Measurements from ENCODE around the gene LRCH3. TPM values are rescaled to one million over a fixed set of nuclear protein-coding genes. Genes with fewer than 3 reads are reported as not detected.
A peak's percentile ranks its signal among the peaks of the same experiment; 100 is the strongest.

LRCH3 gene
- total RNA-seq, 1 experiment from 2014 or later = 71.8 TPM

DNA sequence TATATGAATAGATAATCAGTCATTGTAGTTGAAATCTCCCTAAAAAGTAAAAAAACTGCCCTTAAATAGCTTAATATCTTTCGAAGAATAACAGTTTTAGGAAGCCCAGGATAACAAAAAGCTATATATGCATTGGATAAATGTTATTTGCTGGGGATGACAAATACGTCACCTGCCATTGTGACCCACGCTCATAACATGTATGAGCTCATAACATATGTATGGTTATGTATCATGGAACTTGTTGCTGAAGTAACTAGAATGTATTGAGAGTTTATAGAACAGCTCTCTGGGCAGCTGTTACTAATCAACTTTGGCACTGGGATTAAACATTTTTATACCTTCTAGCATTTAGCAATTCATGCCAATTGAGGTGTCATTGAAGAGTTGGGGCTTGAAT lies 1.7 kb upstream of the LRCH3 start:
- ChIA-PET CTCF (no interaction called here), POLR2A (ENCODE audit: low non-redundant PET) (interaction anchor here (0.5 kb wide), 1 partner anchor 93 kb away, joined by 4 read pairs; no protein-coding TSS in a partner anchor)
- H3K27me3 ChIP-seq (replicated peaks; ENCODE audit: insufficient read depth, low read depth, low read length, poor library complexity) = no peaks in the 10 kb centered on the region

DNA sequence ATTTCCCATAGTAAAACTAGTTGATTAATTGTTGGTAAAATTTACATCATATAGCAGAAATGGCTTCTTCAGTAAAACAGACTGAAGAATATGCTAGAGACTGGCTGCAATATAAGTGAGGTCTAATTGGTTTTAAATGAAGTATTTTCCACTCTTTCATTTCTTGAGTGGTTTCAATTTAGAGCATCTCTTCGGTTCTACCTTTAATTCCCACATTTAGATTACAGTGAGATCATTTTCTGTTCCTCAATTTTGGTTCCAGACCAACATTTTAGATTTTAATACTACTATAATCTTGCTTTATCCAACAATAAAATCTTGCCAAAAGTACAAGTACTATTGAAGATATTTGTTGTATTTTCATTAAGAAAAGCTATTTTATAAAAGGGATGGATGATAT lies 1.0 kb upstream of the LRCH3 start:
- BruUV-seq (replicated peaks) = no TSS peak
- Histone ChIP-seq H3K36me3 (ENCODE audit: insufficient read depth, low read length, poor library complexity, severe bottlenecking) (no peaks in the 10 kb centered on the region), H3K4me3 (ENCODE audit: low read depth, low read length, poor library complexity, severe bottlenecking) (no peak overlapping the region), H3K4me1 (ENCODE audit: insufficient read depth, low read length, poor library complexity, severe bottlenecking) (peaks cover 14% of the 10 kb centered on the region), H3K27me3 (replicated peaks; ENCODE audit: insufficient read depth, low read depth, low read length, poor library complexity) (no peaks in the 10 kb centered on the region), H3K9me3 (ENCODE audit: low read depth, low read length, poor library complexity, severe bottlenecking) (no peaks in the 10 kb centered on the region), H3K27ac (ENCODE audit: low read depth, low read length, poor library complexity, severe bottlenecking) (no peak overlapping the region)
- intact Hi-C loops (cut with micrococcal nuclease; ENCODE audit: unreplicated experiment) = no loop called here
- POLR2A ChIA-PET (ENCODE audit: low non-redundant PET) = no interaction called here
- CTCF ChIA-PET = no interaction called here
- DNase-seq (ENCODE audit: low spot score) = no peak
- no peak for TF ChIP-seq EZH2 (IDR thresholded peaks at IDR 0.05; ENCODE audit: borderline replicate concordance, low read depth, low read length, poor library complexity, severe bottlenecking)
- TF ChIP-seq, protein P1, sequence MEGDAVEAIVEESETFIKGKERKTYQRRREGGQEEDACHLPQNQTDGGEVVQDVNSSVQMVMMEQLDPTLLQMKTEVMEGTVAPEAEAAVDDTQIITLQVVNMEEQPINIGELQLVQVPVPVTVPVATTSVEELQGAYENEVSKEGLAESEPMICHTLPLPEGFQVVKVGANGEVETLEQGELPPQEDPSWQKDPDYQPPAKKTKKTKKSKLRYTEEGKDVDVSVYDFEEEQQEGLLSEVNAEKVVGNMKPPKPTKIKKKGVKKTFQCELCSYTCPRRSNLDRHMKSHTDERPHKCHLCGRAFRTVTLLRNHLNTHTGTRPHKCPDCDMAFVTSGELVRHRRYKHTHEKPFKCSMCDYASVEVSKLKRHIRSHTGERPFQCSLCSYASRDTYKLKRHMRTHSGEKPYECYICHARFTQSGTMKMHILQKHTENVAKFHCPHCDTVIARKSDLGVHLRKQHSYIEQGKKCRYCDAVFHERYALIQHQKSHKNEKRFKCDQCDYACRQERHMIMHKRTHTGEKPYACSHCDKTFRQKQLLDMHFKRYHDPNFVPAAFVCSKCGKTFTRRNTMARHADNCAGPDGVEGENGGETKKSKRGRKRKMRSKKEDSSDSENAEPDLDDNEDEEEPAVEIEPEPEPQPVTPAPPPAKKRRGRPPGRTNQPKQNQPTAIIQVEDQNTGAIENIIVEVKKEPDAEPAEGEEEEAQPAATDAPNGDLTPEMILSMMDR (conservative IDR thresholded peaks at IDR 0.05; ENCODE audit: low read depth, low read length) = no peak

More for the DNA sequence above, 1.7 kb upstream of the LRCH3 start:
- no peaks in the 10 kb centered on the region for H3K36me3 ChIP-seq (ENCODE audit: insufficient read depth, low read length, poor library complexity, severe bottlenecking)
- no peaks in the 10 kb centered on the region for H3K9me3 ChIP-seq (ENCODE audit: low read depth, low read length, poor library complexity, severe bottlenecking)
- intact Hi-C loops (cut with micrococcal nuclease; ENCODE audit: unreplicated experiment) = no loop called here
- peaks cover 14% of the 10 kb centered on the region for H3K4me1 ChIP-seq (ENCODE audit: insufficient read depth, low read length, poor library complexity, severe bottlenecking)
- no peak overlapping the region for H3K4me3 ChIP-seq (ENCODE audit: low read depth, low read length, poor library complexity, severe bottlenecking)
- no peak for TF ChIP-seq EZH2 (IDR thresholded peaks at IDR 0.05; ENCODE audit: borderline replicate concordance, low read depth, low read length, poor library complexity, severe bottlenecking)
- TF ChIP-seq, protein P1 (conservative IDR thresholded peaks at IDR 0.05; ENCODE audit: low read depth, low read length) = no peak
- no peak overlapping the region for H3K27ac ChIP-seq (ENCODE audit: low read depth, low read length, poor library complexity, severe bottlenecking)
- BruUV-seq (replicated peaks) = no TSS peak
- DNase-seq (ENCODE audit: low spot score) = no peak

DNA sequence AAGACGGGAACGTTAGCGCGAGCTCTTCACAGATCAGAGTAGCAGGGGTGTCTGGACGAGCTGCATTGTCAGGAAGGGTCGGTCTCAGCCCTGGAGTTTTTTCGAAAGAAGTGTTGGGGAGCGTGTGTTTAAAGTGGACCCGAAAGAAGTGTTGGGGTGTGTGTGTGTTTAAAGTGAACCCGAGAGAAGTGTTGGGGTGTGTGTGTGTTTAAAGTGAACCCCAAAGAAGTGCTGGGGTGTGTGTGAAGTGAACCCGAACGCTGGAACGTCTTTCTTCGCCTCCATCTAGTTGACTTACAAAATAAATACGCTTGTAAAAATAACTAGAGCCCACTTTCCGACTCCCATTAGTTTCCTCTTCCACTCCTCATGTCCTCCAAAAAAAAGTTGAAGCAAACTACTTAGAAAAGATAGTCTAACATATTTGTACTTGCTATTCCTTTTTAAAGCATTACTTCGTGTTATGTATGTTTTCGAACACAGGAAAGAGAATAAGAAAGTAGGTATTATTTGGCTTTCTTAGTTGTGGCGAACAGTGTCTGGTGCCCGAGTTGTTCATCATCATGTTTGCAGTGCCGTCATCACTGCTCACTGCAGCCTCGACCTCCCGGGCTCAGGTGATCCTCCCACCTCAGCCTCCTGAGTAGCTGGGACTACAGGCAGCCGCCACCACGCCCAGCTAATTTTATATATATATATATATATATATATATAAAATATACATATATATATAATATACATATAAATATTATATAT lies 1.0 kb downstream of the LRCH3 start:
- Histone ChIP-seq H3K27me3 (replicated peaks; ENCODE audit: insufficient read depth, low read depth, low read length, poor library complexity) (no peaks in the 10 kb centered on the region), H3K27ac (ENCODE audit: low read depth, low read length, poor library complexity, severe bottlenecking) (peak overlapping the region; percentile 97), H3K36me3 (ENCODE audit: insufficient read depth, low read length, poor library complexity, severe bottlenecking) (no peaks in the 10 kb centered on the region), H3K9me3 (ENCODE audit: low read depth, low read length, poor library complexity, severe bottlenecking) (no peaks in the 10 kb centered on the region), H3K4me3 (ENCODE audit: low read depth, low read length, poor library complexity, severe bottlenecking) (peak overlapping the region; percentile 97), H3K4me1 (ENCODE audit: insufficient read depth, low read length, poor library complexity, severe bottlenecking) (peaks cover 14% of the 10 kb centered on the region)
- DNase-seq (ENCODE audit: low spot score) = peak; percentile 53
- ChIA-PET CTCF (no interaction called here), POLR2A (ENCODE audit: low non-redundant PET) (interaction anchor here (0.9 kb wide), 1 partner anchor 9 kb away, joined by 4 read pairs; no protein-coding TSS in a partner anchor)
- intact Hi-C loops (cut with micrococcal nuclease; ENCODE audit: unreplicated experiment) = no loop called here
- TSS peak; percentile 50 for BruUV-seq (replicated peaks)
- TF ChIP-seq, protein P1 (conservative IDR thresholded peaks at IDR 0.05; ENCODE audit: low read depth, low read length) = no peak
- no peak for TF ChIP-seq EZH2 (IDR thresholded peaks at IDR 0.05; ENCODE audit: borderline replicate concordance, low read depth, low read length, poor library complexity, severe bottlenecking)

Data from A673 (cell line).